GM10266 (cell line): ENCODE results near the gene CCDC192.

ENCODE experiments used
- DNase-seq: peaks from one replicate; pipeline ENCODE4 v3.0.0; 2012; ENCODE audit errors: extremely low spot score
- CTCF ChIP-seq: IDR thresholded peaks from 2 replicates; pipeline ENCODE4 v1.5.1; 2012; ENCODE audit warnings: mild to moderate bottlenecking, low read depth; ENCODE audit not compliant: control insufficient read depth, insufficient read depth; ENCODE audit errors: missing control alignments

Gene CCDC192

GRCh38 chr5:127943061-127943371, 239.8 kb downstream of the CCDC192 start:
- TF ChIP-seq CTCF, result no peak
- no peak for DNase-seq

GRCh38 chr5:127944125-127944524, 240.9 kb downstream of the CCDC192 start:
- no peak for TF ChIP-seq CTCF
- no peak for DNase-seq

GRCh38 chr5:127947941-127948340, 244.8 kb downstream of the CCDC192 start:
- no peak for DNase-seq
- no peak for TF ChIP-seq CTCF

- no peak for TF ChIP-seq CTCF
- DNase-seq, result no peak
Observed at GRCh38 chr5:127950707-127951391, 247.7 kb downstream of the CCDC192 start.

GRCh38 chr5:127951791-127952190, 248.6 kb downstream of the CCDC192 start:
- DNase-seq, result no peak
- no peak for TF ChIP-seq CTCF

- TF ChIP-seq CTCF, result no peak
- no peak for DNase-seq
Observed at GRCh38 chr5:127957183-127957582, 254.0 kb downstream of the CCDC192 start.

- no peak for TF ChIP-seq CTCF
- DNase-seq, result no peak
Observed at GRCh38 chr5:127957701-127958239, 254.6 kb downstream of the CCDC192 start.
